Neural cell (in vitro differentiated cells): ENCODE measurements around the gene BCAR3.

ENCODE experiments used
- CTCF ChIP-seq: fragments of 450-650 bp; IDR thresholded peaks from 2 replicates; pipeline ENCODE4 v1.5.1; 2014; ENCODE audit warnings: antibody characterized with exemption, mild to moderate bottlenecking, moderate library complexity; ENCODE audit not compliant: poor library complexity, severe bottlenecking
- EP300 ChIP-seq: fragments of 450-650 bp; conservative IDR thresholded peaks from 2 replicates; pipeline ENCODE4 v1.6.1; 2014; ENCODE audit warnings: antibody characterized with exemption, mild to moderate bottlenecking, moderate library complexity; ENCODE audit not compliant: poor library complexity, severe bottlenecking
- EZH2 ChIP-seq: fragments of 200-600, 300-800 bp; shearing (Covaris generic), sonication (generic); IDR thresholded peaks from 2 replicates; pipeline ENCODE4 v1.6.1; 2014; ENCODE audit warnings: antibody characterized with exemption, low read length, borderline replicate concordance, mild to moderate bottlenecking; ENCODE audit not compliant: insufficient read depth, poor library complexity, severe bottlenecking
- MXI1 ChIP-seq: fragments of 450-650 bp; conservative IDR thresholded peaks from 2 replicates; pipeline ENCODE4 v1.6.1; 2014; ENCODE audit warnings: antibody characterized with exemption, mild to moderate bottlenecking; ENCODE audit not compliant: poor library complexity, severe bottlenecking
- POLR2AphosphoS5 ChIP-seq: IDR thresholded peaks from 2 replicates; pipeline ENCODE4 v1.6.1; 2012
- RAD21 ChIP-seq: fragments of 450-650 bp; conservative IDR thresholded peaks from 2 replicates; pipeline ENCODE4 v1.6.1; 2014; ENCODE audit warnings: antibody characterized with exemption, mild to moderate bottlenecking, moderate library complexity
- REST ChIP-seq: IDR thresholded peaks from 2 replicates; pipeline ENCODE4 v1.6.1; 2012; ENCODE audit warnings: borderline replicate concordance

- TF ChIP-seq CTCF (no peak), REST (no peak), EZH2 (no peak), MXI1 (no peak), POLR2AphosphoS5 (no peak), RAD21 (no peak), EP300 (no peak)
Measured at GRCh38 chr1:93673163-93673829, 8.3 kb downstream of the BCAR3 start.
